NB4 (cell line): ENCODE measurements around the gene DARS1.

Source experiments
- MYC ChIP-seq: IDR thresholded peaks from 2 replicates; pipeline ENCODE4 v1.6.1; 2011; ENCODE audit warnings: low read depth, low read length
- POLR2A ChIP-seq: IDR thresholded peaks from 2 replicates; pipeline ENCODE4 v1.6.1; 2011; ENCODE audit warnings: mild to moderate bottlenecking; ENCODE audit not compliant: insufficient read length; ENCODE audit errors: extremely low read depth
- TF ChIP-seq, protein P1 (sequence below): IDR thresholded peaks from 2 replicates; pipeline ENCODE4 v1.6.1; 2011; ENCODE audit warnings: low read depth, low read length
- TF ChIP-seq, protein P2 (sequence below): IDR thresholded peaks from one replicate; pipeline ENCODE4 v1.5.1; 2012; ENCODE audit warnings: low read depth, low read length

DNA sequence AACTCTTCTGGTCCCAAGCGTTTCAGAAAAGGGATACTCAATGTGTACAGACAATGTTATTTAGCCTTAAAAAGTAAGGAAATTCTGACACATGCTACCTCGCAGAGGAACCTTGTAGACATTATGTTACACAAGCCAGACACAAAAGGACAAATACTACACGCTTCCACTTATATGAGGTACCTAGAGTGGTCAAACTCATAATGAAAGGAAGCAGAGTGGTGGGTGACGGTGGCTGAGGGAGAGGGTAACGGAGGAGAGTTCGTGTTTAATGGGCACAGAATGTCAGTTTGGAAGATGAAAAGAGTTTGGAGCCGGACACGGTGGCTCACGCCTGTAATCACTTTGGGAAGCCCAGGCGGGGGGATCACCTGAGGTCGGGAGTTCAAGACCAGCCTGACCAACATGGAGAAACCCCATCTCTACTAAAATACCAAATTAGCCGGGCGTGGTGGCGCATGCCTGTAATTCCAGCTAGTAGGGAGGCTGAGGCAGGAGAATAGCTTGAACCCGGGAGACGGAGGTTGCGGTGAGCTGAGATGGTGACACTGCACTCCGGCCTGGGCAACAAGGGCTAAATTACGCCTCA, 110.6 kb downstream of the DARS1 start:
- TF ChIP-seq POLR2A (no peak), MYC (no peak)
- TF ChIP-seq, protein P1, sequence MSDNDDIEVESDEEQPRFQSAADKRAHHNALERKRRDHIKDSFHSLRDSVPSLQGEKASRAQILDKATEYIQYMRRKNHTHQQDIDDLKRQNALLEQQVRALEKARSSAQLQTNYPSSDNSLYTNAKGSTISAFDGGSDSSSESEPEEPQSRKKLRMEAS, result no peak
- TF ChIP-seq, protein P2, sequence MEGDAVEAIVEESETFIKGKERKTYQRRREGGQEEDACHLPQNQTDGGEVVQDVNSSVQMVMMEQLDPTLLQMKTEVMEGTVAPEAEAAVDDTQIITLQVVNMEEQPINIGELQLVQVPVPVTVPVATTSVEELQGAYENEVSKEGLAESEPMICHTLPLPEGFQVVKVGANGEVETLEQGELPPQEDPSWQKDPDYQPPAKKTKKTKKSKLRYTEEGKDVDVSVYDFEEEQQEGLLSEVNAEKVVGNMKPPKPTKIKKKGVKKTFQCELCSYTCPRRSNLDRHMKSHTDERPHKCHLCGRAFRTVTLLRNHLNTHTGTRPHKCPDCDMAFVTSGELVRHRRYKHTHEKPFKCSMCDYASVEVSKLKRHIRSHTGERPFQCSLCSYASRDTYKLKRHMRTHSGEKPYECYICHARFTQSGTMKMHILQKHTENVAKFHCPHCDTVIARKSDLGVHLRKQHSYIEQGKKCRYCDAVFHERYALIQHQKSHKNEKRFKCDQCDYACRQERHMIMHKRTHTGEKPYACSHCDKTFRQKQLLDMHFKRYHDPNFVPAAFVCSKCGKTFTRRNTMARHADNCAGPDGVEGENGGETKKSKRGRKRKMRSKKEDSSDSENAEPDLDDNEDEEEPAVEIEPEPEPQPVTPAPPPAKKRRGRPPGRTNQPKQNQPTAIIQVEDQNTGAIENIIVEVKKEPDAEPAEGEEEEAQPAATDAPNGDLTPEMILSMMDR, result no peak
